Measurements from ENCODE around the gene CDH23. TPM values are rescaled to one million over a fixed set of nuclear protein-coding genes. Genes with fewer than 3 reads are reported as not detected.

Gene CDH23
- total RNA-seq, 4 donors from 2014 or later, result 0.72 to 4.1 (median 2.2) TPM

GRCh38 chr10:71704816-71705215 is 308.1 kb downstream of the CDH23 start:
- Histone ChIP-seq H3K36me3 (no peaks in the 10 kb centered on the region), H3K27ac (no peak overlapping the region), H3K27me3 (no peaks in the 10 kb centered on the region), H3K9me3 (no peaks in the 10 kb centered on the region), H3K4me1 (peaks cover 9% of the 10 kb centered on the region), H3K4me3 (no peak overlapping the region)
- no peak for DNase-seq (ENCODE audit: low spot score in 2 of 2)
- 96% methylated on average over 12 of the region's 18 CpGs for WGBS
- TF ChIP-seq EP300 (IDR thresholded peaks at IDR 0.05) (no peak), POLR2AphosphoS5 (IDR thresholded peaks at IDR 0.05) (no peak), CTCF (IDR thresholded peaks at IDR 0.05) (no peak), POLR2A (IDR thresholded peaks at IDR 0.05) (no peak)

GRCh38 chr10:71705582-71705981 is 308.9 kb downstream of the CDH23 start:
- DNase-seq (ENCODE audit: low spot score in 2 of 2), result no peak
- no peaks in the 10 kb centered on the region for H3K9me3 ChIP-seq
- WGBS, result 40% methylated on average over 2 of the region's 2 CpGs
- no peak overlapping the region for H3K27ac ChIP-seq
- no peak overlapping the region for H3K4me3 ChIP-seq
- H3K4me1 ChIP-seq, result peaks cover 9% of the 10 kb centered on the region
- TF ChIP-seq EP300 (IDR thresholded peaks at IDR 0.05) (no peak), POLR2A (IDR thresholded peaks at IDR 0.05) (no peak), POLR2AphosphoS5 (IDR thresholded peaks at IDR 0.05) (no peak), CTCF (IDR thresholded peaks at IDR 0.05) (no peak)
- H3K27me3 ChIP-seq, result no peaks in the 10 kb centered on the region
- no peaks in the 10 kb centered on the region for H3K36me3 ChIP-seq

- no peak for TF ChIP-seq CTCF (IDR thresholded peaks at IDR 0.05)
- TF ChIP-seq POLR2A (IDR thresholded peaks at IDR 0.05), result no peak
- no peak for TF ChIP-seq POLR2AphosphoS5 (IDR thresholded peaks at IDR 0.05)
- TF ChIP-seq EP300 (IDR thresholded peaks at IDR 0.05), result no peak
- H3K4me1 ChIP-seq, result peaks cover 9% of the 10 kb centered on the region
- no peaks in the 10 kb centered on the region for H3K27me3 ChIP-seq
- 92% methylated on average over 22 of the region's 35 CpGs for WGBS
- no peak overlapping the region for H3K27ac ChIP-seq
- H3K36me3 ChIP-seq, result no peaks in the 10 kb centered on the region
- no peak for DNase-seq (ENCODE audit: low spot score in 2 of 2)
- H3K9me3 ChIP-seq, result no peaks in the 10 kb centered on the region
- no peak overlapping the region for H3K4me3 ChIP-seq
Observed at GRCh38 chr10:71706216-71707121, 309.7 kb downstream of the CDH23 start.

- no peaks in the 10 kb centered on the region for H3K36me3 ChIP-seq
- 96% methylated on average over 4 of the region's 5 CpGs for WGBS
Observed at GRCh38 chr10:71707240-71707789, 310.6 kb downstream of the CDH23 start.

More at GRCh38 chr10:71707240-71707789, 310.6 kb downstream of the CDH23 start:
- H3K4me3 ChIP-seq, result no peak overlapping the region
- H3K9me3 ChIP-seq, result no peaks in the 10 kb centered on the region
- DNase-seq (ENCODE audit: low spot score in 2 of 2), result no peak
- TF ChIP-seq POLR2AphosphoS5 (IDR thresholded peaks at IDR 0.05) (no peak), CTCF (IDR thresholded peaks at IDR 0.05) (no peak), EP300 (IDR thresholded peaks at IDR 0.05) (no peak), POLR2A (IDR thresholded peaks at IDR 0.05) (no peak)
- H3K27me3 ChIP-seq, result no peaks in the 10 kb centered on the region
- H3K4me1 ChIP-seq, result peaks cover 11% of the 10 kb centered on the region
- H3K27ac ChIP-seq, result no peak overlapping the region

Data from suprapubic skin (tissue), 4 donors.